Breast epithelium (tissue), 3 donors: ENCODE results near the gene MYO18B.

Experiments used
- POLR2A ChIP-seq: fragments of 450-650 bp; IDR thresholded peaks from one replicate; pipeline ENCODE4 v1.6.1; 2016; ENCODE audit warnings: antibody characterized with exemption, mild to moderate bottlenecking, moderate library complexity
- POLR2AphosphoS5 ChIP-seq, 3 donors: sonication (generic); formaldehyde crosslinking; IDR thresholded peaks; one replicate each; pipeline ENCODE4 v1.6.1; 2017; ENCODE audit warnings: antibody characterized with exemption in 3 of 3
- TF ChIP-seq, protein P1 (sequence below), 3 donors: fragments of 450-650 bp; IDR thresholded peaks; one replicate each; pipeline ENCODE4 v1.5.1; 2016 to 2017; ENCODE audit warnings: antibody characterized with exemption in 3 of 3, mild to moderate bottlenecking in 3 of 3, moderate library complexity in 3 of 3

DNA sequence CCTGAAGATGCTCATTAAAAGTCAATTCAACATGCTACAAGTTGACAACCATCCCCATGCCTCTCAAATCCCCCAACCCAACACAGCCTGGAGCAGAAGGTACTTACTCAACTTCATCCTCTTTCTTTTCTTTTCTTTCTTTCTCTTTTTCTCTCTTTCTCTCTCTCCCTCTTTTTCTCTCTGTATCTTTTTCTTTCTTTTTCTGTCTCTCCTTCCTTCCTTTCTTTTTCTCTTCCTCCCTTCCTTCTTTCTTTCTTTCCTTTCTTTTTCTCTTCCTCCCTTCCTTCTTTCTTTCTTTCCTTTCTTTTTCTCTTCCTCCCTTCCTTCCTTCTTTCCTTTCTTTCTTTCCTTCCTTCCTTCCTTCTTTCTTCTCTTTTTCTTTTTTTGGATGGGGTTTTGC lies 291.6 kb downstream of the MYO18B start:
- TF ChIP-seq, protein P1, sequence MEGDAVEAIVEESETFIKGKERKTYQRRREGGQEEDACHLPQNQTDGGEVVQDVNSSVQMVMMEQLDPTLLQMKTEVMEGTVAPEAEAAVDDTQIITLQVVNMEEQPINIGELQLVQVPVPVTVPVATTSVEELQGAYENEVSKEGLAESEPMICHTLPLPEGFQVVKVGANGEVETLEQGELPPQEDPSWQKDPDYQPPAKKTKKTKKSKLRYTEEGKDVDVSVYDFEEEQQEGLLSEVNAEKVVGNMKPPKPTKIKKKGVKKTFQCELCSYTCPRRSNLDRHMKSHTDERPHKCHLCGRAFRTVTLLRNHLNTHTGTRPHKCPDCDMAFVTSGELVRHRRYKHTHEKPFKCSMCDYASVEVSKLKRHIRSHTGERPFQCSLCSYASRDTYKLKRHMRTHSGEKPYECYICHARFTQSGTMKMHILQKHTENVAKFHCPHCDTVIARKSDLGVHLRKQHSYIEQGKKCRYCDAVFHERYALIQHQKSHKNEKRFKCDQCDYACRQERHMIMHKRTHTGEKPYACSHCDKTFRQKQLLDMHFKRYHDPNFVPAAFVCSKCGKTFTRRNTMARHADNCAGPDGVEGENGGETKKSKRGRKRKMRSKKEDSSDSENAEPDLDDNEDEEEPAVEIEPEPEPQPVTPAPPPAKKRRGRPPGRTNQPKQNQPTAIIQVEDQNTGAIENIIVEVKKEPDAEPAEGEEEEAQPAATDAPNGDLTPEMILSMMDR (IDR thresholded peaks at IDR 0.05), result no peak
- no peak for TF ChIP-seq POLR2A
- no peak for TF ChIP-seq POLR2AphosphoS5 (IDR thresholded peaks at IDR 0.05)
